Activated CD8-positive, alpha-beta memory T cell treated with anti-CD3 and anti-CD28 coated beads for 4 hours (primary cell): ENCODE data around the gene EFCAB6.

Experiments used
- DNase-seq, 2 donors: peaks; one replicate each; pipeline ENCODE4 v3.0.0-alpha.2; 2020; ENCODE audit warnings: low read depth in 2 of 2

EFCAB6 gene

DNA sequence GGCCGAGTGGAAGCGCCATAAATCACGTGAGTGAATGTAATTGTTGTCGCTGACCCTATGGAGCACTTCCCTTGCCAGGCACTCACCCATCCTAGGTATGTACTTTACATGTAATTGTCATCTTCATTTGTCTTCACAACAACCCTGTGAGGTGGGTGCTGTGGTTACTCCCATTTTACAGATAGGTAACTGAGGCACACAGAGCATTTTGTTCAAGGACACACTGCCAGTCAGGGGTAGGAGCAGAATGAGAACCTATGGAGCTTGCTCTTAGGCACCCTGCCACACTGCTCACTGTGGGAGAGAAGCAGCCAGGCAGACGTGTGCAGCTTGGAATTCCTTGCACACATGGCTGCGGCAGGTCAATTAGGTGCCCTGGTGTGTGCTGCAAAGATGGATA is 785 bp upstream of the EFCAB6 start:
- DNase-seq: no peak

- no peak for DNase-seq
These were observed 342 bp downstream of the EFCAB6 start for GRCh38 chr22:43811777-43812148.

- no peak for DNase-seq
These were observed 9.1 kb downstream of the EFCAB6 start for GRCh38 chr22:43802897-43803495.

DNA sequence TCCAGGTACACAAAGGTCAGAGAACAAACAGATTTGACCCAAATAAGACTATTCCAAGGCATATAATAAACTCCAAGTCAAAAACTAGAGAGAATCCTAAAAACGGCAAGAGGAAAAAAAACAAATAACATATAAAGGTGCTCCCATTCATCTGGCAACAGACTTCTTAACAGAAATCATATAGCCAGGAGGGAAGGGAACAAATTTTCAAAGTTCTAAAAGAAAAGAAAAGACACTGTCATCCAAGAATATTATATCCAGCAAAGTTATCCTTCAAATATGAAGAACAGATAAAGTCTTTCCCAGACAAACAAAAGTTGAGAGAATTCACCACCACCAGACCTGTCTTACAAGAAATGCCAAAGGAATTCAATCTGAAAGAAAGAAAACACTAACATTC is 11.1 kb downstream of the EFCAB6 start:
- no peak for DNase-seq

DNA sequence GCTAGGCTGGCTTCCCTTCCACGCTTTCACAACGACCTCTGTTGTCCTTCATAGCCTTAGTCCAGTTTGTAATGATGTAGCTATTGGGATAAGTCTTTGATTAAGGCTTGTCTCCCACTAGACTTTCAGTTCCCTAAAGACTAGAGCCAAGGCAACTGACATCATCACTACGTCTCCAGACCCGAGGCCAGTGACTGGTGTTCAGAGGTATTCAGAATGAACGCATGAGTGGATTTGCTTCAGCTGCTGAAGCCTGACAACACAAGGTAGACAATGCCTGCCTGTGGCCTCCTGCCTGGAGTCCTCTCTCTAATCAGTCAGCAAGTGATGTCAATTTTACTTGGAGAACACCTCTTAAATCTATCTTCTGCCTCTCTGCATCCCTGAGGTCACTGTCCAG is 13.6 kb downstream of the EFCAB6 start:
- no peak for DNase-seq

- no peak for DNase-seq
These were observed 15.5 kb downstream of the EFCAB6 start for GRCh38 chr22:43796567-43796966.

DNA sequence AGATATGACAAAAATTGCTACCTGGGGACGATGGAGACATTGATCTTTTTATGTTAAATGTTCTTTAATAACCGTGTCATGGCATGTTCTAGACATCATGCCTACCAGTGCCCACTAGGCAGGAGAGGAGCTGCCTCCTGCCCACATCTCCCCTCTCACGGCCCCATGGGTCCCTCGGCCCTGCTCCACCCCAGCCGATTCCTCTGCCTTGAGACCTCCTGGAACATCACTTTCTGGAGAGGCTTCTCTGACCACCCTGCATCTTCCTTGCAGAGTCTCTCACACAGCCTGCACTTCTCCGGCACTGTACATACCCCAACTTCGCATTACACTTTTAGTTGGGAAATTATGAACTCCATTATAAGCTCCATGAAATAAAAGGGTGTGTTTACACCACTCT is 16.8 kb downstream of the EFCAB6 start:
- DNase-seq: no peak

- DNase-seq: no peak
These were observed 19.2 kb downstream of the EFCAB6 start for GRCh38 chr22:43792905-43793304.

GRCh38 chr22:43789452-43789851 is 22.7 kb downstream of the EFCAB6 start:
- DNase-seq: no peak

- no peak for DNase-seq
These were observed 28.3 kb downstream of the EFCAB6 start for GRCh38 chr22:43783777-43784176.

DNA sequence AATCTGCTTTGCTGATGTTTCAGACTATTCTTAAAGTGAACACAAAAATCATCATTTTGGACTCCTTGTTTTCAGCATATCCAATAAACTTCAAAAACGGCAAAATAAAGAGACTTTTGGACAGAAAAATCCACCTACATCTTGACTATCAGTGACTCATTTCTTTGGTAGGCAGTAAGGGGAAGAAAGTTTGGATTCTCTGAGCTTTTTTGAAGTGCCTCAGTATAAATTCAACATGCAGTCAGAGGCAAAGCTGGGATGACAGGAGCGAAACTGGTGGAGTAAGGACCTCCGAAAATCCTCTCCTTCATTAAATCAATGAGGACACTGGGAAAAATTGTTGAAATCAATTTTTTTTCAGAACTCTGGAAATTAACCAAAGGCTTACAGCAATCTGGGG is 29.7 kb downstream of the EFCAB6 start:
- no peak for DNase-seq

GRCh38 chr22:43777286-43777685 is 34.8 kb downstream of the EFCAB6 start:
- no peak for DNase-seq

DNA sequence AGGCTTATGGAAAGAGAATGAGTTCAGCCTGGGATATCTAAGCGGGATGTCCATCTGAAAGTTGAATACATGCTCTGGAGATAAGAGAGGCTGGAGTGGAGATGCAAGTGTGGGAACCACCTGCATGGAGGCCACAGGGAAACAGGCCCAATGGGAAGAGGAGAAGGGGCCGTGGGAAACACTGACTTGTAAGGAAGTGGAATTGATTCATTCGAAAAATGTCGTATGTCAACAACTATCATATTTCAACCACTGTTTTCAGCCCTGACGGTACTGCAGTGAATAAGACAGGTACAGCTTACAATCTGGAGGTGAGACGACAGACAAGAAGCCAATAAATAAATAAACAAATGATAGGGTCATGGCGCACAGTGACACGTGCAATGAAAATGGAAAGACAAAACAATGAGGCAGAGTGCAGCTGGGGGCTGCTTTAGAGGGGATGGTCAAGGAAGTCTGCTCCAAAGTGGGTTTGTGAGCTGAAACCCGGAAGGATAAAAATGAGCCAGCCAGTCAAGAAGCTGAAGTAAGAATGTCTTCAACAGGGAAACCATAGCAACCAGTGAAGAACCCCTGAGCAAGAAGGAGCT is 35.9 kb downstream of the EFCAB6 start:
- no peak for DNase-seq

- no peak for DNase-seq
These were observed 37.7 kb downstream of the EFCAB6 start for GRCh38 chr22:43774318-43774915.

DNA sequence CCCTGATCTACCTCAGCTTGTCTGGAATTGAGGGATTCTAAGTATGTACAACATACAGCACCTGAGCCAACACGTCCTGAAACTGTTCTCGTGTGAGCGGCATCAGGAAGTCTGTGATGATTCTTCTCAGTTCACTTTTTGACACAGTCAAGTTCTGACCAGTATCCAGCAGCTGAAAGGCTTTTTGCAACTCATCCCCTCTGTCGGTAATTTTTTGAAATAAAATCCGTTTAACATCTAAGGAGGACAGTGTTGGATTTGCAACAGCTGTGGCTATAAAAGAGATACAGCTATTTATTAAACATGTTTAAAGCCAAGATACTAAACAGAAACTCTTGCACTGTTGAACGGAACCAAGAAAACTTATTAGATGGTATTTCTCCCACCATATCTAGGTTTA is 39.3 kb downstream of the EFCAB6 start:
- no peak for DNase-seq

GRCh38 chr22:43755452-43755851 is 56.7 kb downstream of the EFCAB6 start:
- DNase-seq: no peak

DNA sequence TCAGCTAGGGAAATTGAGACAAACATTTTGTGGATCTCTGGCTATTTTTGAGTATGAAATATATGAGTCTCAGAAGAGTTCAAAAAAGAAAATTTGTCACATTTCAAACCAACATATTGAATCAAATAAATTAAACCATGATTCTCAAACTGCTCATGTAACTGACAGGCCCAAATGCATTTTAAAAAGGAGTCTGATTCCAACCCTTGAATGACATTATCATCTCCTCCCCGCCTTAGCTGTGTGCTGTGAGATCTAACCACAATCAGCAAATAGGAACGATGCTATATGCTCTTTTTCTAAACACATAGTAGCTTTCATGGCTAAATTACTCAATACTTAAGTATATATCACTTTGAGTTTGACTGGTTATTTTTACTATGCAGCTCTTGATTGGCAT is 57.1 kb downstream of the EFCAB6 start:
- no peak for DNase-seq

DNA sequence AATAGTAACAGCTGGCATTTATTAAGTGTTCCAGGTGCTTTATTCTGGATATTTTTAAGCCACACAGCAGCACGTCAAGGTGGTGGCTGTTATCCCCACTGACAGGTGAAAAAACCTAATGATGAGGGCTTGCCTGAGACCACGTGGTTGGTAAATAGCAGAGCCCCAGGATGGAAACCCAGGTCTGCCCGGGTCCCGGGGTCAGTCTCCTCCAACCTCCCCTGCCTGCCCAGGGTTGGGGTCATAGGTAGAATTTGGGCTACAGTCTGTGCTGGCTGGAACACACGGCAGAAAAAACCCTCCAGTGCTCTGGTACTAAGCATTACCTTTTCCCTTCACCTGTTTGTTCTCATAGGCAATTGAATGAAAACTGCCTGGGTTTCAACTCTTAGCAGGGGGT is 57.9 kb downstream of the EFCAB6 start:
- no peak for DNase-seq

- no peak for DNase-seq
These were observed 58.4 kb downstream of the EFCAB6 start for GRCh38 chr22:43753688-43754087.

DNA sequence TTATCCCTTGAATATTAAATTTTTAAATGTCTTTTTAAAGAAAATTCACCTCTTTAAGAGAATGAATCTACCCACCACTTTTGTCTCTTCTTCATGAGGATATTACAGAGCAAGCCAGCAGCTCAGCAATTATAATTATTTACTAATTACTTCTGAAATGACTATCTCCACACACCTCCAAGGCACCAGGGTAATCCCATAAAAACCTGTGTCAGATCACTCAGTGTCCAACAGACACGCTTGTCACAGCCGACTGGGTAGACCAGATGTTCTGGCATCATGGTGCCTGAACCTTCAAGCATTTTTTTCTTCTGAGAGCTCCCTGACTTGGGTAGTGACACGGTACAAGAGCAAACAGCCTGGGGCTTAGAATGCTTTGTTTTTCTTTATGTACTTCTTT is 61.4 kb downstream of the EFCAB6 start:
- DNase-seq: no peak

DNA sequence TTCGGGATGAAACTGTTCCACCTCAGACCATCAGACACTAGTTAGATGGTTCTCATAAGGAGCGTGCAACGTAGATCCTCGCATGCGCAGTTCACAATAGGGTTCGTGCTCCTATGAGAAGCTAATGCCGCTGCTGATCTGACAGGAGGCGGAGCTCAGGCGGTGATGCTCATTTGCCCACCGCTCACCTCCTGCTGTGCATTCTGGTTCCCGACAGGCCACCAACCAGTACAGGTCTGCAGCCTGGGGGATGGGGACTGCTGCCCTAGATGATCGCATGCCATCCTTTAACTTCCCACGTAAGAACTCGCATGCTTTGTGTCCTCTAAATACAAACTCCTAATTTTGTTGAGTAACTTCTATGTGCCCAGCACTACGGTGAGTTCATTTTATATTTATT is 62.6 kb downstream of the EFCAB6 start:
- no peak for DNase-seq

DNA sequence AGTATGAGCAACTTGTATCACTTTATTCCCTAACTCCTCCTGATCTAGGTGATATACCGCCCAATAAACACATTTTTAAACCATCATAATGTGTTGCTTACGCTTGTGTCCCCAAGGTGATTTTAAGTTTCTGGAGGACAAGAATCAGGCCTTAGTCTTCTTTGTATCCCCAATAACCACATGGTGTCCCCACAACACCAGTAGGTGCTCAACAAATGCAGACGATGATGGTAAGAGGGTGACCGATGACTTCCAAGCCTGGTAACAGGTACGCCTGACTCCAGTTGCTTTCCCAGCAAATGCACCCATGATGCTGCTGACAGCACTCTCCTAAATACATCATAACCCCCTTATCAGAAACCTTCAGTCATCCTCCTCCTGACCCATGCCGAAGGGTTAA is 64.2 kb downstream of the EFCAB6 start:
- DNase-seq: no peak

DNA sequence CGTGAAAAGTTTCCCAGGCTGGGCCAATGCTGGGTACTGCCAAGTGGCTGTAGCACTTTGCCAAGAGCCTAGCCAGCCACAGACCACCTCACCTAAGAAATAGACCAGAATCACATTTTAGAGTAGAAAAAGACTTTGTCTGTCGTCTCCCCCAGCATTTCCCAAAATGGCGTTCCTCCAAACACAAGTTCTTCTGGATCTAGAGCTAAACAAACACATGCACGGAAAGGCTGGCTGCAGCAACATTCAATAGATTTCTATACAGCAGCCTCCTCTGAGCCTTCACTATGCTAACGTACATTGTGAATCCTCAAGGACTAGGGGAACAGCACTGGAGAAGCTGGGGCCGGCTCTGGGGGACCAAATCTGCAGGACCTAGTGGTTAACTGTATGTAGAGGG is 65.0 kb downstream of the EFCAB6 start:
- DNase-seq: no peak
